SU-DHL-6 (cell line): Measurements from ENCODE around the gene MRPL55.

Source experiments
- EZH2phosphoT487 ChIP-seq: fragments of 200-600 bp; sonication (generic), shearing (Covaris generic); conservative IDR thresholded peaks from 2 replicates; pipeline ENCODE4 v1.6.1; 2018; ENCODE audit warnings: mild to moderate bottlenecking, antibody characterized with exemption, low read length, moderate library complexity, mixed read lengths
- TF ChIP-seq, protein P1 (sequence below): fragments of 200-600 bp; sonication (generic); IDR thresholded peaks from one replicate; pipeline ENCODE4 v1.5.1; 2017; ENCODE audit warnings: antibody characterized with exemption, mild to moderate bottlenecking, low read length, moderate library complexity; ENCODE audit not compliant: insufficient read depth, poor library complexity, severe bottlenecking

DNA sequence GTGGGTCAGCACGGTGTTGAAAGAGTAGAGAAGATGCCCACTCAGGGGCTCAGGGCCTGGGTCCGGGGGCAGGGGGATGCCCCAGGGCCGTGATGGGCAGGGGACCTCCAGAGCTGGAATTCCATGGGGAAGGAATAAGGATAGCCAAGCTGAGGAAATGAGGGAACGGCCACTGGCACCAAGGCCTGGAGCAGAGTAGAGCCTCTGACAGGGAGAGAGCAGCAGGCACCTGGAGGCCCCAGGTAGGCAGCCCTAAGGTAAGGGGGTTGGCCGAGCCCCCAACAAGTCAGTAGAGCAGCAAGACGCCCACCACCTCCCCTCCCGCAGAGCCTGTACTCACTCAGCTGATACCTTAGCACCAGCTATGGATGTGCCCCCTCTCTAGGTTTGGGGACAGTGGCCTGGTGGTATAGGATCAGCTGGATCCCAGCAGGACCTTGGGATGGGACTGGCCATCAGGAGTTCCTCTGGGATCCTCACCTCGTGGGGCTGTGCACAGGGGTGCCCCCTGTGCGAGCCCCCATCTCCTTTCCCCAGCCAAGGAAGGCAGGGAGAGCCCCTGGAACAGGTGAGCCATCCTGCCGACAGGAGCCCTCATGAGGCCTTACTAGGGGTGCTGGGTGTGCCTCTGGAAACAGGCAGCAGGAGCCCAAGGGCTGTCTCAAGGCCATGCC lies 47.6 kb downstream of the MRPL55 start:
- TF ChIP-seq, protein P1, sequence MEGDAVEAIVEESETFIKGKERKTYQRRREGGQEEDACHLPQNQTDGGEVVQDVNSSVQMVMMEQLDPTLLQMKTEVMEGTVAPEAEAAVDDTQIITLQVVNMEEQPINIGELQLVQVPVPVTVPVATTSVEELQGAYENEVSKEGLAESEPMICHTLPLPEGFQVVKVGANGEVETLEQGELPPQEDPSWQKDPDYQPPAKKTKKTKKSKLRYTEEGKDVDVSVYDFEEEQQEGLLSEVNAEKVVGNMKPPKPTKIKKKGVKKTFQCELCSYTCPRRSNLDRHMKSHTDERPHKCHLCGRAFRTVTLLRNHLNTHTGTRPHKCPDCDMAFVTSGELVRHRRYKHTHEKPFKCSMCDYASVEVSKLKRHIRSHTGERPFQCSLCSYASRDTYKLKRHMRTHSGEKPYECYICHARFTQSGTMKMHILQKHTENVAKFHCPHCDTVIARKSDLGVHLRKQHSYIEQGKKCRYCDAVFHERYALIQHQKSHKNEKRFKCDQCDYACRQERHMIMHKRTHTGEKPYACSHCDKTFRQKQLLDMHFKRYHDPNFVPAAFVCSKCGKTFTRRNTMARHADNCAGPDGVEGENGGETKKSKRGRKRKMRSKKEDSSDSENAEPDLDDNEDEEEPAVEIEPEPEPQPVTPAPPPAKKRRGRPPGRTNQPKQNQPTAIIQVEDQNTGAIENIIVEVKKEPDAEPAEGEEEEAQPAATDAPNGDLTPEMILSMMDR, result no peak
- TF ChIP-seq EZH2phosphoT487, result no peak
